Measurements from ENCODE around the gene NCKAP5. TPM values are rescaled to one million over a fixed set of nuclear protein-coding genes. Genes with fewer than 3 reads are reported as not detected.

NCKAP5 gene
- total and polyA plus RNA-seq, 4 donors: 0.57 to 2.8 (median 2.4) TPM

- Histone ChIP-seq H3K9me3 (ENCODE audit: control insufficient read depth in 4 of 4, low read length in 3 of 4) (no peaks in the 10 kb centered on the region), H3K36me3 (ENCODE audit: control insufficient read depth in 4 of 4, insufficient read depth in 3 of 4, low read depth in 1 of 4, low read length in 3 of 4) (no peaks in the 10 kb centered on the region), H3K4me1 (ENCODE audit: control insufficient read depth in 4 of 4, insufficient read depth in 4 of 4, low read length in 3 of 4) (peaks cover 0 to 3% (median 0%) of the 10 kb centered on the region in 4 donors), H3K27me3 (ENCODE audit: control insufficient read depth in 4 of 4, insufficient read depth in 4 of 4, low read length in 3 of 4) (no peaks in the 10 kb centered on the region), H3K27ac (ENCODE audit: low read depth in 1 of 2, low read length in 2 of 2) (no peak overlapping the region), H3K9ac (ENCODE audit: low read depth in 1 of 2, low read length in 2 of 2) (no peak overlapping the region), H3K4me3 (ENCODE audit: low read depth in 1 of 3, low read length in 3 of 3) (no peak overlapping the region)
- 83% methylated on average over 3 of the region's 3 CpGs for WGBS
- TF ChIP-seq, protein P1, sequence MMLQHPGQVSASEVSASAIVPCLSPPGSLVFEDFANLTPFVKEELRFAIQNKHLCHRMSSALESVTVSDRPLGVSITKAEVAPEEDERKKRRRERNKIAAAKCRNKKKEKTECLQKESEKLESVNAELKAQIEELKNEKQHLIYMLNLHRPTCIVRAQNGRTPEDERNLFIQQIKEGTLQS (IDR thresholded peaks at IDR 0.05): no peak
- TF ChIP-seq YY1 (IDR thresholded peaks at IDR 0.05) (no peak), HNF4A (conservative IDR thresholded peaks at IDR 0.05) (no peak), SP1 (IDR thresholded peaks at IDR 0.05) (no peak), FOXA1 (IDR thresholded peaks at IDR 0.05) (no peak), MAX (IDR thresholded peaks at IDR 0.05) (no peak), TAF1 (conservative IDR thresholded peaks at IDR 0.05) (no peak), HNF4G (IDR thresholded peaks at IDR 0.05) (no peak), FOXA2 (IDR thresholded peaks at IDR 0.05) (no peak), RXRA (IDR thresholded peaks at IDR 0.05) (no peak), EGR1 (IDR thresholded peaks at IDR 0.05; ENCODE audit: low read depth in 2 of 2) (no peak), NR2F2 (IDR thresholded peaks at IDR 0.05) (no peak), RAD21 (IDR thresholded peaks at IDR 0.05) (no peak), JUND (IDR thresholded peaks at IDR 0.05) (no peak)
- TF ChIP-seq, protein P2, sequence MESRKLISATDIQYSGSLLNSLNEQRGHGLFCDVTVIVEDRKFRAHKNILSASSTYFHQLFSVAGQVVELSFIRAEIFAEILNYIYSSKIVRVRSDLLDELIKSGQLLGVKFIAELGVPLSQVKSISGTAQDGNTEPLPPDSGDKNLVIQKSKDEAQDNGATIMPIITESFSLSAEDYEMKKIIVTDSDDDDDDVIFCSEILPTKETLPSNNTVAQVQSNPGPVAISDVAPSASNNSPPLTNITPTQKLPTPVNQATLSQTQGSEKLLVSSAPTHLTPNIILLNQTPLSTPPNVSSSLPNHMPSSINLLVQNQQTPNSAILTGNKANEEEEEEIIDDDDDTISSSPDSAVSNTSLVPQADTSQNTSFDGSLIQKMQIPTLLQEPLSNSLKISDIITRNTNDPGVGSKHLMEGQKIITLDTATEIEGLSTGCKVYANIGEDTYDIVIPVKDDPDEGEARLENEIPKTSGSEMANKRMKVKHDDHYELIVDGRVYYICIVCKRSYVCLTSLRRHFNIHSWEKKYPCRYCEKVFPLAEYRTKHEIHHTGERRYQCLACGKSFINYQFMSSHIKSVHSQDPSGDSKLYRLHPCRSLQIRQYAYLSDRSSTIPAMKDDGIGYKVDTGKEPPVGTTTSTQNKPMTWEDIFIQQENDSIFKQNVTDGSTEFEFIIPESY (IDR thresholded peaks at IDR 0.05): no peak
- DNase-seq (ENCODE audit: low spot score): no peak
Observed at GRCh38 chr2:133415210-133415876, 152.9 kb downstream of the NCKAP5 start.

DNA sequence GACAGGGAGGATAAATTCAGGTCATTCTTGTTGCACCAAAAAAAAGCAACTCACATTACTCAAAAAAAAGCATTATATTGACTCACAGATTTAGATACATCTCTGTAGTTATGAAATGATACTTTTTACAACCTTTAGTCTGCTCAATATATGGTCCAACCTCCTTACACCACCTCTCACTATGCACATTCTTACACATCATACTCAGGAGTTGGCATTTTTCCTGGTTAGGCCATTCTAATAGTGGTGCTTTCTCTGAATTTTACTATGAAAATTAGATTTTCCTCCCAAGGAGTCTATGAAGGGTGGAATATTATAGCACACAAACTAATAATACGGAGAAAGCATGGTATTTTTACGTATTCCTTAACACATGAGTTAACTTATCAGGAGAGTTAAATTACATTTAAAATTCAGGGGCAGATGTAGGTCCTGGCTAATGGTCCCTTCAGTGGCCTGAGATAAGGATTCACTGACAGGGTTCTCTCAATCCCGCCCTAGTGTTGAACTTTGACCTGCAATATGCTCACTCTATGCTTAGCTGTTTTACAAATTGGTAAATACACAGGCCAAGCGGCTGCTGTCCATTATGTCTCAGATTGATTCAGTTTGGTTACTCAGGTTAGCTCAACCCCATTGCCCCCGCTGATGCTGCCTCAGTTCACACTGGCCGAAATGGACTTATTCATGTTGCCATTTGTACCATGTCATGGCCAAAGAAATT is 153.6 kb downstream of the NCKAP5 start:
- Histone ChIP-seq H3K36me3 (ENCODE audit: control insufficient read depth in 4 of 4, insufficient read depth in 3 of 4, low read depth in 1 of 4, low read length in 3 of 4) (no peaks in the 10 kb centered on the region), H3K9ac (ENCODE audit: low read depth in 1 of 2, low read length in 2 of 2) (no peak overlapping the region), H3K27me3 (ENCODE audit: control insufficient read depth in 4 of 4, insufficient read depth in 4 of 4, low read length in 3 of 4) (no peaks in the 10 kb centered on the region), H3K4me1 (ENCODE audit: control insufficient read depth in 4 of 4, insufficient read depth in 4 of 4, low read length in 3 of 4) (peaks cover 0 to 3% (median 0%) of the 10 kb centered on the region in 4 donors), H3K4me3 (ENCODE audit: low read depth in 1 of 3, low read length in 3 of 3) (no peak overlapping the region), H3K27ac (ENCODE audit: low read depth in 1 of 2, low read length in 2 of 2) (no peak overlapping the region), H3K9me3 (ENCODE audit: control insufficient read depth in 4 of 4, low read length in 3 of 4) (no peaks in the 10 kb centered on the region)
- TF ChIP-seq REST (IDR thresholded peaks at IDR 0.05) (no peak), HNF4G (IDR thresholded peaks at IDR 0.05) (no peak), JUND (IDR thresholded peaks at IDR 0.05) (no peak), NR2F2 (IDR thresholded peaks at IDR 0.05) (no peak), RXRA (IDR thresholded peaks at IDR 0.05) (peak in 1 of 2 donors; percentile 52), FOXA1 (IDR thresholded peaks at IDR 0.05) (no peak), HNF4A (conservative IDR thresholded peaks at IDR 0.05) (peak; percentile 36 to 52), FOXA2 (IDR thresholded peaks at IDR 0.05) (no peak), GABPA (IDR thresholded peaks at IDR 0.05 in 1 of 2, conservative IDR thresholded peaks at IDR 0.05 in 1 of 2) (no peak), RAD21 (IDR thresholded peaks at IDR 0.05) (peak in 1 of 2 donors; percentile 42), EGR1 (IDR thresholded peaks at IDR 0.05; ENCODE audit: low read depth in 2 of 2) (no peak), SP1 (IDR thresholded peaks at IDR 0.05) (peak; percentile 8), YY1 (IDR thresholded peaks at IDR 0.05) (no peak), MAX (IDR thresholded peaks at IDR 0.05) (no peak), TAF1 (conservative IDR thresholded peaks at IDR 0.05) (no peak)
- TF ChIP-seq, protein P2 (IDR thresholded peaks at IDR 0.05): no peak
- TF ChIP-seq, protein P3, sequence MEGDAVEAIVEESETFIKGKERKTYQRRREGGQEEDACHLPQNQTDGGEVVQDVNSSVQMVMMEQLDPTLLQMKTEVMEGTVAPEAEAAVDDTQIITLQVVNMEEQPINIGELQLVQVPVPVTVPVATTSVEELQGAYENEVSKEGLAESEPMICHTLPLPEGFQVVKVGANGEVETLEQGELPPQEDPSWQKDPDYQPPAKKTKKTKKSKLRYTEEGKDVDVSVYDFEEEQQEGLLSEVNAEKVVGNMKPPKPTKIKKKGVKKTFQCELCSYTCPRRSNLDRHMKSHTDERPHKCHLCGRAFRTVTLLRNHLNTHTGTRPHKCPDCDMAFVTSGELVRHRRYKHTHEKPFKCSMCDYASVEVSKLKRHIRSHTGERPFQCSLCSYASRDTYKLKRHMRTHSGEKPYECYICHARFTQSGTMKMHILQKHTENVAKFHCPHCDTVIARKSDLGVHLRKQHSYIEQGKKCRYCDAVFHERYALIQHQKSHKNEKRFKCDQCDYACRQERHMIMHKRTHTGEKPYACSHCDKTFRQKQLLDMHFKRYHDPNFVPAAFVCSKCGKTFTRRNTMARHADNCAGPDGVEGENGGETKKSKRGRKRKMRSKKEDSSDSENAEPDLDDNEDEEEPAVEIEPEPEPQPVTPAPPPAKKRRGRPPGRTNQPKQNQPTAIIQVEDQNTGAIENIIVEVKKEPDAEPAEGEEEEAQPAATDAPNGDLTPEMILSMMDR (IDR thresholded peaks at IDR 0.05; ENCODE audit: low read depth, low read length, missing input control): no peak
- TF ChIP-seq, protein P1 (IDR thresholded peaks at IDR 0.05): no peak
- 75% methylated on average over 6 of the region's 6 CpGs for WGBS
- DNase-seq (ENCODE audit: low spot score): no peak
